ENCODE measurements around the gene OR4X1.

The OR4X1 gene, protein sequence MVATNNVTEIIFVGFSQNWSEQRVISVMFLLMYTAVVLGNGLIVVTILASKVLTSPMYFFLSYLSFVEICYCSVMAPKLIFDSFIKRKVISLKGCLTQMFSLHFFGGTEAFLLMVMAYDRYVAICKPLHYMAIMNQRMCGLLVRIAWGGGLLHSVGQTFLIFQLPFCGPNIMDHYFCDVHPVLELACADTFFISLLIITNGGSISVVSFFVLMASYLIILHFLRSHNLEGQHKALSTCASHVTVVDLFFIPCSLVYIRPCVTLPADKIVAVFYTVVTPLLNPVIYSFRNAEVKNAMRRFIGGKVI

DNA sequence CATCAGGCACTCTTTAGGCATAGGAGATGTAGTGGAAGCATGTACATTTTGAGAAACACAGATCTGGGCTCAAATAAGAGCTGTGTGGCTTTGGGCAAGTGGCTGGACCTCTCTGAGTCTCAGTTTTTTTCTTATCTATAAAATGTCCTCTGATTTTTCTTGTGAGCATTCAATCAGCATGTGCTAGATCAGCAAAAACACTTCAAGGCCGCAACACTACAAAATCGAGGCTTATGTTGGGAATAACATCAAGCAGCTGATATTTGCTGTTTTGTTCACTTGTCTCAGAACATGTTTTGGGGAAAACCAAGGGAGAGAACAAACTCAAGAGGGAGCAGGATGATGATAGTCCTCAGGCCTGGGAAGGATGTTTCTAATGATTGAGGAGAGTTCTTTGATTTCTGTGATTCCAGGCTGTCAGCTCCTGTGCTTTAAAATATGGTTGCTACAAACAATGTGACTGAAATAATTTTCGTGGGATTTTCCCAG, at the start of gene OR4X1:
Gene OR4X1, plus strand, starts transcription at position 439 of the 489 bp plus-strand sequence. Its CDS starts 0 bp downstream, at position 439.
- TF ChIP-seq, protein P1, sequence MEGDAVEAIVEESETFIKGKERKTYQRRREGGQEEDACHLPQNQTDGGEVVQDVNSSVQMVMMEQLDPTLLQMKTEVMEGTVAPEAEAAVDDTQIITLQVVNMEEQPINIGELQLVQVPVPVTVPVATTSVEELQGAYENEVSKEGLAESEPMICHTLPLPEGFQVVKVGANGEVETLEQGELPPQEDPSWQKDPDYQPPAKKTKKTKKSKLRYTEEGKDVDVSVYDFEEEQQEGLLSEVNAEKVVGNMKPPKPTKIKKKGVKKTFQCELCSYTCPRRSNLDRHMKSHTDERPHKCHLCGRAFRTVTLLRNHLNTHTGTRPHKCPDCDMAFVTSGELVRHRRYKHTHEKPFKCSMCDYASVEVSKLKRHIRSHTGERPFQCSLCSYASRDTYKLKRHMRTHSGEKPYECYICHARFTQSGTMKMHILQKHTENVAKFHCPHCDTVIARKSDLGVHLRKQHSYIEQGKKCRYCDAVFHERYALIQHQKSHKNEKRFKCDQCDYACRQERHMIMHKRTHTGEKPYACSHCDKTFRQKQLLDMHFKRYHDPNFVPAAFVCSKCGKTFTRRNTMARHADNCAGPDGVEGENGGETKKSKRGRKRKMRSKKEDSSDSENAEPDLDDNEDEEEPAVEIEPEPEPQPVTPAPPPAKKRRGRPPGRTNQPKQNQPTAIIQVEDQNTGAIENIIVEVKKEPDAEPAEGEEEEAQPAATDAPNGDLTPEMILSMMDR (IDR thresholded peaks at IDR 0.05), result no peak

DNA sequence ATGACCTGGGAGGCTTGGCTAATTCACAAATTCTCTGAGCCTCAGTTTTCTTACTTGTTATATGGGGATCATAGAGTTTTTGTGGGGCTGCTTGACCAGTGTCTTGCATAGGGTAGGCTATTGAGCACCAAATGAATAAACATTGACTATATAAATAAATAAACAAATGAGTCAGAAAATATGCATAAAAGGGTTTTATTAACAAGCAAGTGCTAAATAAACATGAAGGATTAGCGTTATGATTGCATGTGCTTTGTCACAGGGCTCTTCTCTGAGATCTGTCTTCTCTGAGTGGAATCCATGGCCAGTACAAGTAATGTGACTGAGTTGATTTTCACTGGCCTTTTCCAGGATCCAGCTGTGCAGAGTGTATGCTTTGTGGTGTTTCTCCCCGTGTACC, 47.2 kb upstream of the OR4X1 start, which contains the start of gene OR4B1:
Gene OR4B1, plus strand, starts transcription at position 301 of the 400 bp plus-strand sequence. Its CDS starts 0 bp downstream, at position 301.
- TF ChIP-seq, protein P1 (IDR thresholded peaks at IDR 0.05), result no peak

DNA sequence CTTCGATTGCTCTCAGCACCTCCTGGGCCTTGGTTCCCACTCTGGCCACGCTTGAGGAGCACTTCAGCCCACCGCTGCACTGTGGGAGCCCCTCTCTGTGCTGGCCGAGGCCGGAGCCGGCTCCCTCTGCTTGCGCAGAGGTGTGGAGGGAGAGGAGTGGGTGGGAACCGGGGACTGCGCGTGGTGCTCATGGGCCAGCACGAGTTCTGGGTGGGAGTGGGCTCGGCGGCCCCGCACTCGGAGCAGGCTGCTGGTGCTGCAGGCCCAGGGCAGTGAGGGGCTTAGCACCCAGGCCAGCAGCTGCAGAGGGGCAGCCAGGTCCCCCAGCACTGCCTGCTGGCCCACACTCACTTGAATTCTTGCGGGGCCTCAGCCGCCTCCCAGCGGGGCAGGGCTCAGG, 34.9 kb upstream of the OR4X1 start:
- TF ChIP-seq, protein P1 (IDR thresholded peaks at IDR 0.05), result no peak

DNA sequence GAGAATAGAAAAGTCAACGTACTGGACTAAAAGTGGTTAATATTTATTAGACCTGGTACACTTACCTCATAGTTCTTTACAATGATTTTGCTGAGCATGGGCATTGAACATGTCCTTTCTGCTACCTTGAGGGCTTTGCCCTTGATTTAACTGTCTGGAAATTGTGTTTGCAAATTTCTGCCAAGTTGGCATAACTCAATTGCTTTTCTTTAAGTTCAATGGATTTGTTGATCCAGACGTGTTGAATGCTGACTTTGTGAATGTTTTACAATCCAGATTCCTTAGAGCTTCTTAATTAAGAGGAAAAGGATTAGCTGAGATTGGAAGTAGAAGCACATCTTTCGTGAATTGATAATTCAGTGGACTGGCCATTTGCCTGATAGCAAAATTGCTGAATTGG, 25.9 kb upstream of the OR4X1 start:
- TF ChIP-seq, protein P1 (IDR thresholded peaks at IDR 0.05), result no peak

DNA sequence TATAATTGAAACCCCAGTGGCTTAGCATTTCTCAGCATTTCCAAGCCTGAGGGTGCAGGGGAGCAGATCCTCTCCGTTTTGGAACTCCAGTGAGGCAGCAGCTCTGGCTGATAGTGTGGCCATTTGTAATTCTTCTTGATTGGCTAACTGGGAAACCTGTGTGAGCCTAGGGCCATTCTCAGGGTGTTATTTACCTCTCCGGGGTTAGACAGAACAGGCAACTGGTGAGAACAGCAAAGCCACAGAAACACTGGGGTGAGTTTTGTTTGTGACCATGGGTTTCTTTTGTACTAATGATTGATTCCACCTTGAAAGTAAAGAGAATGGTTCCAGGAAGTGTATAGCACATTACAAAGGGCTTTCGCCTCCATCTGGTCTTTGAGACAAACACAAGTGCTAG, 21.2 kb upstream of the OR4X1 start:
- TF ChIP-seq, protein P1 (IDR thresholded peaks at IDR 0.05), result no peak

DNA sequence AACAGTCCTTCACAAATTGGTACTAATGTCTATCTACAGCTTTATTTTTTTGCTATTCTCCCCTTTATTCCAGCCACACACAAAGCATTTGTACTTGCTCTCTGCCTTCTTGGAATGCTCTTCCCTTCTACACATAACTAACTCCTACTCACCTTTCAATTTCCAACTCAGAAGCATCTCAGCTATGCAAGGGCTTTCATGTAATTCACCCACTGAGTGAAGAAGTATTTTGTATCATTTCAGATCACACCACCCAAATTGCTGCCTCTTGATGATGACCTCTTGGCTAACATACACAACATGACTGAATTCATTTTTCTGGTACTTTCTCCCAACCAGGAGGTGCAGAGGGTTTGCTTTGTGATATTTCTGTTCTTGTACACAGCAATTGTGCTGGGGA, 18.9 kb upstream of the OR4X1 start, which contains the start of gene OR4X2:
Gene OR4X2, plus strand, starts transcription at position 301 of the 400 bp plus-strand sequence. Its CDS starts 0 bp downstream, at position 301.
- TF ChIP-seq, protein P1 (IDR thresholded peaks at IDR 0.05), result no peak

DNA sequence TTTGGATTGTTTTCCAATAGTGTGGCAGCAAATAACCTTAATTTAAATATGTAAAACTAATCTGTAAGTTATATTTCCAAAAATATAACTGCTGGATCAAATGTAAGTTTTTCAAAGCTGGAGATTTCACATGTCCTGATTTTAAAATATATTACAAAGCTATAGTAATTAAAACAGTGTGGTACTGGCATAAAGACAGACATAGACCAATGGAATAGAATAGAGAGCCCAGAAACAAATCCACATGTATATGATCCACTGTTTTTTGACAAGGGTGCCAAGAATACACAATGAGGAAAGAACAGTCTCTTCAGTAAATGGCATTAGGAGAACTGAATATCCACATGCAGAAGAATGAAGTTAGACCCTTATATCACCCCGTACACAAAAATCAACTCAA, 14.8 kb upstream of the OR4X1 start:
- TF ChIP-seq, protein P1 (IDR thresholded peaks at IDR 0.05), result no peak

All from LNCAP (cell line).